Psoas muscle (tissue), 8 donors: ENCODE measurements around the gene LRP1B. TPM values are rescaled to one million over a fixed set of nuclear protein-coding genes. Genes with fewer than 3 reads are reported as not detected.
A peak's percentile ranks its signal among the peaks of the same experiment; 100 is the strongest.

ENCODE experiments used
- ATAC-seq, 4 donors: fragments of 200-7000 bp; cut with Tn5 transposase; one replicate each; pipeline ENCODE4 v1.9.1; 2020; ENCODE audit warnings: moderate library complexity in 3 of 4, mild to moderate bottlenecking in 2 of 4
- DNase-seq, 2 donors: peaks; one replicate each; pipeline ENCODE4 v3.0.0-alpha.2; 2020
- H3K27ac ChIP-seq: fragments of 200-600 bp; one replicate; pipeline ENCODE4 v1.8.0; 2022
- H3K27me3 ChIP-seq, 3 donors: fragments of 200-600 bp in 1 of 3; one replicate each; pipeline versions ENCODE4 v1.6.1 to v1.8.0; 2013 to 2022; ENCODE audit warnings: low read length in 2 of 3, mild to moderate bottlenecking in 2 of 3, moderate library complexity in 1 of 3; ENCODE audit not compliant: insufficient read depth in 3 of 3
- H3K36me3 ChIP-seq, 2 donors: fragments of 200-600 bp in 1 of 2; one replicate each; pipeline versions ENCODE4 v1.6.1 to v1.8.0; 2013 to 2022; ENCODE audit warnings: low read depth in 1 of 2, mild to moderate bottlenecking in 1 of 2, moderate library complexity in 1 of 2; ENCODE audit not compliant: insufficient read depth in 1 of 2
- H3K4me1 ChIP-seq: fragments of 200-600 bp; one replicate; pipeline ENCODE4 v1.8.0; 2022
- H3K4me3 ChIP-seq: fragments of 200-600 bp; one replicate; pipeline ENCODE4 v1.8.0; 2022; ENCODE audit warnings: mild to moderate bottlenecking
- H3K9me3 ChIP-seq: fragments of 200-600 bp; one replicate; pipeline ENCODE4 v1.8.0; 2022
- WGBS, 3 donors: extraction: QIAGEN DNeasy Blood & Tissue Kit; methylation state at CpG; one replicate each; pipeline versions ENCODE4 v1.1.6 to v1.1.7; 2013; 5-methylcytosine and 5-hydroxymethylcytosine counted together
- intact Hi-C, 2 donors: fragments of 100-400 bp; cut with DNase I; formaldehyde crosslinking; loops; one replicate each; pipeline versions ENCODE4 v1.11.0 to v1.14.2; 2022
- polyA plus RNA-seq, 3 donors: library from polyadenylated mRNA; stranded (reverse); fragments of 200-250 nt; gene quantifications; one replicate each; pipeline ENCODE4 v1.2.3, GENCODE V29; 2013
- total RNA-seq, 4 donors: library from RNA; stranded (reverse); fragmentation: NEBNext Ultra II Directional in 2 of 4; extraction: Animal tissue kit (Norgen Biotek cat#: 25700) in 2 of 4; gene quantifications; one replicate each; pipeline versions ENCODE4 v1.2.1 to v1.2.4, GENCODE V29; 2021 to 2023
- TF ChIP-seq, protein P1 (sequence below): fragments of 200-600 bp; IDR thresholded peaks from one replicate; pipeline ENCODE4 v1.8.0; 2022; ENCODE audit warnings: antibody characterized with exemption
- donor health status: healthy with polysubstance abuse.
- donor health status: DM: no; HTN: no; CAD: no; lungs with moderate emphysema.
- donor health status: Bipolar disorder and iron deficiency.
- donor health status: healthy.
- donor health status: DM: yes; HTN: yes; CAD: no.
- donor health status: DM: no; HTN: no; CAD: no.
- donor health status: DM: no; HTN: no; CAD: no.
- donor health status: DM: yes; HTN: yes; CAD: no.

The LRP1B gene
- total and polyA plus RNA-seq, 7 donors, result 0.33 to 3.3 (median 0.95) TPM

GRCh38 chr2:141027221-141027620 lies 1103.6 kb downstream of the LRP1B start:
- no peak for ATAC-seq
- Histone ChIP-seq H3K4me1 (no peaks in the 10 kb centered on the region), H3K27me3 (no peaks in the 10 kb centered on the region), H3K4me3 (no peak overlapping the region), H3K27ac (no peak overlapping the region), H3K36me3 (no peaks in the 10 kb centered on the region), H3K9me3 (peaks cover 11% of the 10 kb centered on the region)
- WGBS, 3 donors, result 79 to 87% (median 82%) methylated on average over 1 of the region's 1 CpG
- intact Hi-C loops, result no loop called here
- TF ChIP-seq, protein P1, sequence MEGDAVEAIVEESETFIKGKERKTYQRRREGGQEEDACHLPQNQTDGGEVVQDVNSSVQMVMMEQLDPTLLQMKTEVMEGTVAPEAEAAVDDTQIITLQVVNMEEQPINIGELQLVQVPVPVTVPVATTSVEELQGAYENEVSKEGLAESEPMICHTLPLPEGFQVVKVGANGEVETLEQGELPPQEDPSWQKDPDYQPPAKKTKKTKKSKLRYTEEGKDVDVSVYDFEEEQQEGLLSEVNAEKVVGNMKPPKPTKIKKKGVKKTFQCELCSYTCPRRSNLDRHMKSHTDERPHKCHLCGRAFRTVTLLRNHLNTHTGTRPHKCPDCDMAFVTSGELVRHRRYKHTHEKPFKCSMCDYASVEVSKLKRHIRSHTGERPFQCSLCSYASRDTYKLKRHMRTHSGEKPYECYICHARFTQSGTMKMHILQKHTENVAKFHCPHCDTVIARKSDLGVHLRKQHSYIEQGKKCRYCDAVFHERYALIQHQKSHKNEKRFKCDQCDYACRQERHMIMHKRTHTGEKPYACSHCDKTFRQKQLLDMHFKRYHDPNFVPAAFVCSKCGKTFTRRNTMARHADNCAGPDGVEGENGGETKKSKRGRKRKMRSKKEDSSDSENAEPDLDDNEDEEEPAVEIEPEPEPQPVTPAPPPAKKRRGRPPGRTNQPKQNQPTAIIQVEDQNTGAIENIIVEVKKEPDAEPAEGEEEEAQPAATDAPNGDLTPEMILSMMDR, result no peak
- DNase-seq, result no peak

GRCh38 chr2:141021611-141022010 lies 1109.2 kb downstream of the LRP1B start:
- Histone ChIP-seq H3K4me1 (no peaks in the 10 kb centered on the region), H3K27ac (no peak overlapping the region), H3K9me3 (no peaks in the 10 kb centered on the region), H3K27me3 (no peaks in the 10 kb centered on the region), H3K4me3 (no peak overlapping the region), H3K36me3 (no peaks in the 10 kb centered on the region)
- DNase-seq, result no peak
- 83 to 91% (median 86%) methylated on average over 1 of the region's 1 CpG for WGBS, 3 donors
- TF ChIP-seq, protein P1, result no peak
- intact Hi-C loops, result no loop called here
- no peak for ATAC-seq

- TF ChIP-seq, protein P1, result no peak
- H3K4me1 ChIP-seq, result no peaks in the 10 kb centered on the region
- H3K4me3 ChIP-seq, result no peak overlapping the region
- no peaks in the 10 kb centered on the region for H3K9me3 ChIP-seq
- H3K27ac ChIP-seq, result no peak overlapping the region
- intact Hi-C loops, result no loop called here
- no peak for DNase-seq
- no peaks in the 10 kb centered on the region for H3K27me3 ChIP-seq
- no peaks in the 10 kb centered on the region for H3K36me3 ChIP-seq
- ATAC-seq, result no peak
- WGBS, 3 donors, result 60 to 92% (median 84%) methylated on average over 1 of the region's 1 CpG
Measured at GRCh38 chr2:141021109-141021508, 1109.7 kb downstream of the LRP1B start.

GRCh38 chr2:141020346-141020745 lies 1110.5 kb downstream of the LRP1B start:
- WGBS, 3 donors, result 90 to 97% (median 91%) methylated on average over 3 of the region's 3 CpGs
- TF ChIP-seq, protein P1, result no peak
- intact Hi-C loops, result no loop called here

DNA sequence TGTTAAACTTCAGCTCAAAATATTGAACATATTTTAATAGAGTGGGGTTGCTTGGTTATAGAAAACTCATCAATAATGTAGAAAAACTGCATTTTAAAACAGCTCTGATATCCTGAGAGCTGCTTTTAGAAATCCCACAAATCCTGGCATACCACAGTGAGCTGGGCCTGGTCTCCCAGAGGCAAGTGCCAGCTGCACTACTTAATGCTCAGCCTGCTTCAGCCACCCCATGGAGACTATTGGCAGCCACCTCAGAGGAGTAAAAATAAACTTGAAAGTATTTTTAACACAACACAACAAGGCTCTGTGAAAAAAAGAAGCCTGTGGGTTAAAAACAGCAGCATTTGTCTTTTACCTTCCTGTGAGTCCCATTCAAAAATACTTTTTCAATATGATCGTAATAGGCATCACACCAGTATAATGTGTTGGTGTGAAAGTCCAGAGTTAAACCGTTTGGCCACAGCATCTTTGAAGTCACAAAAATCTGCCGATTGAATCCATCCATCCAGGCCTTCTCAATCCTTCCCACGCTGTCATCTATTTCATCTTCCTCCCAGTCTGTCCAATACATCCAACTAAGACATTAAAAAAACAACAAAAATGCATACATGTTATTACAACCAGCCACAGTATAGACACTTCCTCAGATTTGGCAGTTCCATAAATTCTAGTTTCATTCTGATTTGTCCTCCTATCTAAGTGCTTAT lies 1115.3 kb downstream of the LRP1B start:
- no peak overlapping the region for H3K27ac ChIP-seq
- intact Hi-C loops, result no loop called here
- 14 to 30% (median 25%) methylated on average over 4 of the region's 4 CpGs for WGBS, 3 donors

More at GRCh38 chr2:141020346-141020745, 1110.5 kb downstream of the LRP1B start:
- no peak overlapping the region for H3K4me3 ChIP-seq
- no peak for DNase-seq
- no peak for ATAC-seq
- H3K4me1 ChIP-seq, result no peaks in the 10 kb centered on the region
- no peaks in the 10 kb centered on the region for H3K27me3 ChIP-seq
- H3K36me3 ChIP-seq, result no peaks in the 10 kb centered on the region
- no peak overlapping the region for H3K27ac ChIP-seq
- H3K9me3 ChIP-seq, result no peaks in the 10 kb centered on the region

More for the DNA sequence above, 1115.3 kb downstream of the LRP1B start:
- peaks cover 4% of the 10 kb centered on the region for H3K4me1 ChIP-seq
- H3K4me3 ChIP-seq, result peak overlapping the region; percentile 17
- H3K27me3 ChIP-seq, result no peaks in the 10 kb centered on the region
- H3K36me3 ChIP-seq, result no peaks in the 10 kb centered on the region
- TF ChIP-seq, protein P1, result no peak
- DNase-seq, result no peak
- ATAC-seq, result peak in 3 of 4 donors; percentile 55 to 75 (median 74)
- H3K9me3 ChIP-seq, result no peaks in the 10 kb centered on the region
